NCI-H82 treated with DMSO at 0.1 percent for 48 hours (cell line): Measurements from ENCODE around the gene CCDC90B.
A peak's percentile ranks its signal among the peaks of the same experiment; 100 is the strongest.
"Not testable (repeated sequence)": the region's sequence is repeated elsewhere in the genome, so short reads cannot be mapped to it uniquely, and the experiment has no call there.

ENCODE experiments used
- DNase-seq: peaks from one replicate; lab custom pipeline; 2025; ENCODE audit not compliant: unreplicated experiment; lab: John Stamatoyannopoulos, UW

Gene CCDC90B

DNA sequence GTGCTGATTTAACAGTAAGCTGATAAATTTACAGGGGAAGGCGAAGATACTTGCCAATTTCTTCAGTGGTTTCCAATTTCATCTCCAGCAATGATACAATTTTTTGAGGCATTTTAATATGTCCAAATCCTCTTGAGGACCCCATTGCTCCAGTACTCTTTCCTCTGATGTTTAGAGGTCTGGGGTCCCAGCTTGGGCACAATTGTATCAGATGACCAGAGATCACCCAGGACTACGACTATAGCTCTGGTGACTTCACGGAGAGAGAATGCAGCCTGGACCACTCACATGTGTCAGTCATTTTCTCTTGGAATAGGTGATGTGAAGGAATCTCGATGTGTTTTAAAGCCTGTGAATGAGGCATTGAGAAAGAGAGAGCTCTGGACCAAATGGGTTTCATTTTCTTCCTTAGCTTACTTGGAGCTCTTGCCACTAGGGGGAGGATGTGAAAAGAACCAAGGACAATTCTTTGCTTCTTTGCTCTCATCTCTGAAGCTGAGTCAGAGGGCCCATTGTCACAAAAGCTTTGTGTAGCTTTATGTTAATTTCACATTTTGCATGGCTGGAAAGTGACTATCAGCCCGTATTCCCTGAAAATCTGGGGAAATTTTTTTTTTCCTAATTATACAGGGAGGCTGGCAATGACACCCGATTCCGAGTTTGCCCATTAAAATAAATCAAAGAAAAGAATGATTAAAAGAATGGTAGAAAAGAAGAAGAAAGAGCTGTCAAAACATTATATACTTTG is 6.7 kb upstream of the CCDC90B start:
- DNase-seq = peak; percentile 44

- DNase-seq = no peak
These were observed 1.5 kb upstream of the CCDC90B start for GRCh38 chr11:83287631-83288030.

- DNase-seq = no peak
These were observed 906 bp downstream of the CCDC90B start for GRCh38 chr11:83285151-83285770.

DNA sequence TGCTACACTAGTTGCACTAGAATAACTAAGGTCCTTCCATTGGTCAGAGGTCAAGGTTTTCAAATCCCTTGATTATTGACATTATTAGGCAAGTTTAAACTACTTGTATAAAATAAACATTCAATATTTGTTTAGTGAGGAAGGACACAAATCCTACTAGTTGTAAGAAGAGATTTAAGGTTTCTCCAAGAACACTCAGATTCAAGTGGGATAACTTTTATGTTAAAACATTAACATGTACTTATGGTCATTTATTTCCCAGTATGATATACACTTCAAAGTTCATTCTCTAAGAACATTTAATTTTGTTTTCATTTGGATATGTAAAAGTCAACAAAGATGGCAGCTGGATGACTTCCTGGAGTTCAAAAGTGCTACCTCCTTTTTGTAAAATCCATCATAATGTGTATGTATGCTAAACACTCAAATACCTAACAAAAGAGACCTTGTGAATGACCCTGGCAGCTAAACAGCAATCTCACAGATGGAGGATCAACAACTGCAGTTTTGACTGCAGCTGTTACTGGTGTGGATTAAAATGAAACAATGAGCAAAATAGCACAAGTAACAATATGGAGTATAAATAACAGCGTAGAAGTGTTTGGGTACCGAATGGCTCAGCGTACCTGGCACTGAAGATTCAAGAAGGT is 1.5 kb downstream of the CCDC90B start:
- no peak for DNase-seq

- no peak for DNase-seq
These were observed 4.0 kb downstream of the CCDC90B start for GRCh38 chr11:83282084-83282716.

DNA sequence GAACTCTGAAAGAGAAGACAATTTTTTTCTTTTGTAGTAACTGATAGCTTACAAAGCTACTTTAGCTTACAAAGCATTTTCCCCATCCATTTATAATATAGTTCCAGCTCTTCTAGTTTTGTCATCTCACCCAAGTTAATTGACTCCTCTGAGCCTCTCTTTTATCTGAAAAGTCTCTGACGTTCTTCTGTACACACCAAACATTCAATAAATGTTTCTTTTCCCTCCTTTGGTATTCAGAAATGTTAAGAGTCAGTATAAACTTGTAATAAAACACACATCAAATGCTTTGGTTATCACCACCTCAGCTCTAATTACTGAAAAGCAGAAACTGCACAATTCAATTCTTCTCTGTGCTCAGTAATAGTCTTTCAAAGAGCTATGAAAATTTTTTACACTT is 5.9 kb downstream of the CCDC90B start:
- no peak for DNase-seq

DNA sequence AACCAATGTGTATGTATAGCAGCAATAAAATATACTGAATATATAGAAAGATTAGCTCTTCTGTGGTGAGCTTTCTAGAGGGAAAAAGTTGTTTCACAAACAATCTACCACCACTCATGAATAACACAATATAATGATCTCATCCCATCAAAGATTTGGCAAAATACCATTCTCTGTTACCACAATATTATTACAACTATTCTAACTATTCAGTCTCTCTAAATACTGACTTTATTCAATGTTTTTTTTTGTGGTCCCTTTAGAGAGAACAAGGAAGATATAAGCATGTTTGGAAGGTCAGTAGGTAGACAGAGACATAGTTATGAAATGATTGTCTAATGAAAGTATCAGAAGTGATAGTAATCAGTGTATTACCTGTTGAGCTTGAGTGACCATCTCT is 7.8 kb downstream of the CCDC90B start:
- no peak for DNase-seq

- no peak for DNase-seq
These were observed 10.1 kb downstream of the CCDC90B start for GRCh38 chr11:83275888-83276641.

DNA sequence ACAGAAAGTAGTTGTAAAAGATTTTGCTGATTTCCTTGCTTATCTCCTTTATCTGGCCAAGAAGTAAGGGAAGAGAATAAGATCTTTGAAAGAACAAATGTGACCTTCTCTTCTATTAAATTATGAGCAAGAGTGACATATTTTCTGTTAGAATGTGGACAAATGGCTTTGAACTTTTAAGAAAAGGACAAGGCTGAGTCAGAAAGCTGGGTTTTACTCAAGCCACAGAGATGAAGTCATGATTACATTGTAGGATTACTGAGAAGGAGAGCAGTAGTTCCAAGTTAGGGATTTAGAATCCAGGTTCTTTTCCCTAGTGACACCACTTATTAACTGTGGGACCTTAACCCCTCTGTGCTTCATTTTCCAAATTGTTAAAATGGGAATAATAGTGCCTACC is 13.5 kb downstream of the CCDC90B start:
- DNase-seq = no peak

- not testable (repeated sequence) for DNase-seq
These were observed 14.4 kb downstream of the CCDC90B start for GRCh38 chr11:83271734-83272133.

GRCh38 chr11:83269080-83269479 is 17.1 kb downstream of the CCDC90B start:
- DNase-seq = not testable (repeated sequence)

GRCh38 chr11:83265331-83265730 is 20.8 kb downstream of the CCDC90B start:
- no peak for DNase-seq

GRCh38 chr11:83259559-83259958 is 26.6 kb downstream of the CCDC90B start:
- no peak for DNase-seq

DNA sequence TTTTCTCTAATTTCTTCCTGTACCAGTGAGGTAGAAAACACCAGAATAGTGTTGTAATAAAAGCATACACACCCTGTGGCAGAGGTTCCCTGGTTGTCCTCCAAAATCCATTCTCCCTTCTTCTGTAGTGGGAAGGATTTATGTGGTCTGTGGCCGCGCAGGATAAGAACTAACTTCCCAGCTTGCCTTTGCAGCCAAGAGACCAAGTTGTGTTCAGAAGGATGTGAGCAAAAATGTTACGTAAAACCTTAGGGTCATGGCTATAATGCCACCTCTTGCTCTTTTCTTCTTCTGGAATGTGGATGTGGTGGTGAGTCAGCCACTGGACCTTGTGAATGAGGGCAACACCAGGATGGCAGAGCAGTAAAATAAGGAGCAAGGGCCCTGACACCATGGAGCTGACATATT is 28.4 kb downstream of the CCDC90B start:
- no peak for DNase-seq

DNA sequence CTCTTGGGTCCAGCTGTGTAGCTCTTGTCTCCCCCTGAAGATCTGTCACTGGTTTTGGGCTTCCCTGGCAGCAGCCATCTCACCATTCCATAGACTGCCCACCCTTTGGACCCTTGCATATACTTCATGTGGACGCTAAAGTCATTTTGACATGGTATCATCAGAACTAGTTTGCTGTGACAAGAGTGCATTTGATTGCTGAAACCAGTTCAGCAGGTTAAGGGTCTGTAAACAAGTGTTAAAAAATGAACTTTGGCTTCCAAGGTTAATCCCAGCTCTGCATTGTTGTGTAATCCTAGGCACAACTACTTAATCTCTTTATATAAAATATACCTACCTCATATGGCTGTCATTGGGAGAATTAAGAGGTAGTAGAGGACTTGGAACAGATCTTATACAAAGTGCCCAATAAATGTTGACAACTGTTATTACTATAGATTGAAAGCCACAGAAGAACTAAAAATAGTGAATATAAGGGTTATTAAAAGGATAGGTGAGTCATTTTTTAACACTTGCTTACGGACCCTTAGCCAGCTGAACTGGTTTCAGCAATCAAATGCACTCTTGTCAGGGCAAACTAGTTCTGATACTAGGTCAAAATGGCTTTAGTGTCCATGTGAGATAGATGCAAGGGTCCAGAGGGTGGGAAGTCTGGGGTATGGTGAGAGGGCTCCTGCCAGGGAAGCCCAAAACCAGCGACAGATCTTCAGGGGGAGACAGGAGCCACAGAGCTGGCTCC is 29.4 kb downstream of the CCDC90B start:
- DNase-seq = peak; percentile 59

DNA sequence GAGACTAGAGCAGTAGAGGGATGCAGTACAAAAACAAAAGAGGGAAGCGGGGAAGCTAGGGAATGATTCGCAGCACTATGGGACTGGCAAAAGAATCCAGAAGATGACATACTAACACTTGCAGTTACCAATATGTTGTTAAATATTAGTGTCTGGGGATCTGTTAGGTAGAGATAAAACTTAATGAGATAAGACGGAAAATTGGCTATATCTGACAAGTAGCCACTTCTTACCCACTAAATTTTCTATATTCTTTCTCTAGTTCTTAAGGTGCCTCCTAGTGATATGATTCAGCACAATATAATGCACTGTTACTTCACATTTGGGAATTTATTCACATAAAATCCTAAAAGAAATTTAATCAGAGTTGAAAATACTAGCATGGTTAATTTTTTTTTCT is 30.8 kb downstream of the CCDC90B start:
- no peak for DNase-seq

DNA sequence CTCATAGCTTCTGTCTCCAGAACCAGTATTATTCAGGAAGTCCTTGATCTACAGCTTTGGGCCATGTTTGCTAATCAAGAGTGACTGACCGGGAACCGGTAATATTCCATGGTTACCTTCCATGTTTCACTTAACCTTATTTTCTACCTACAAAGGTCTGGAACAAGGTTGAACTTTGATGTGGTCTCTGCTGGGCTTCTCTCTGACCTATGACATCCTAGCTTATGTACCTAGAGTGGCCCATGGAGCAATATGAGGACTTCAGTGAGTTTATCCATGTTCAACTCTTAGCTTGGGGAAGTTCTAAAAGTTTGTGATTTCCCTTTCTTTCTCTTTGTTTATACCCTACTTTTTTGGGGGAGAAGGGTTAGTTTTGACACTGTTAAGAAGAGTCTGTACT is 33.2 kb downstream of the CCDC90B start:
- no peak for DNase-seq

GRCh38 chr11:83252266-83252665 is 33.9 kb downstream of the CCDC90B start:
- no peak for DNase-seq

- DNase-seq = no peak
These were observed 36.1 kb downstream of the CCDC90B start for GRCh38 chr11:83249972-83250593.

GRCh38 chr11:83249445-83249844 is 36.7 kb downstream of the CCDC90B start:
- DNase-seq = no peak
